ENCODE measurements around the gene FN1.

FN1 gene

DNA sequence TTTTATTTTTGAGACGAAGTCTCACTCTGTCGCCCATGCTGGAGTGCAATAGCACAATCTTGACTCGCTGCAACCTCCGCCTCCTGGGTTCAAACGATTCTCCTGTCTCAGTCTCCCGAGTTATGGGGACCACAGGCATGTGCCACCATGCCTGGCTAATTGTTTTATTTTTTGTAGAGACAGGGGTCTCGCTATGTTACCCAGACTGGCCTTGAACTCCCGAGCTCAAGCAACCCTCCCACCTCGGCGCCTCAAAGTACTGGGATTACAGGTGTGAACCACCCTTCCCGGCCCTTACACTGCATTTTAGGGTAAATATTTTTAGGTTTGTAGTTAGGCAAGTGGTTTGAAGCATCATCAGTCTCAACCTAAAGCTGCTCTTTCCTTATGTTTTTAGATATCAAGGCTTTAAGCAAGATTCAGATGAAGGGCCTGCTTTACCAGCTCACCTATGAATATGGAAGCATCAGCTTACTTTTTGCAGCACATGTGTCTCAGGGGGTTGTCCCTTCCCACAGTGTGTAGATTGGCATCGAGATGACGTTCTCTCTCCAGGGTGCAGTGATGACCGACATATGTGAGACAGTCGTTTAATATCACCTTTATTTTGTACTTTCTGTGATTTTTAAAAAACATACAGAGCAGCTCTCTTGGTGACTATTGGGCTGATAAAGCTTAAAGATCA, 76.8 kb downstream of the FN1 start:
- H3K9me3 Mint-ChIP-seq: no peaks in the 10 kb centered on the region
- no peak overlapping the region for H3K27ac Mint-ChIP-seq
- no peak overlapping the region for H3K4me3 Mint-ChIP-seq
- peaks cover 15% of the 10 kb centered on the region for H3K36me3 Mint-ChIP-seq
- H3K4me1 Mint-ChIP-seq: no peaks in the 10 kb centered on the region
- CTCF ChIA-PET: no interaction called here
- no peaks in the 10 kb centered on the region for H3K27me3 Mint-ChIP-seq
- DNase-seq: no peak

GRCh38 chr2:215358312-215358845, 77.5 kb downstream of the FN1 start:
- Mint-ChIP-seq H3K36me3 (peaks cover 11% of the 10 kb centered on the region), H3K27ac (no peak overlapping the region), H3K4me1 (no peaks in the 10 kb centered on the region), H3K27me3 (no peaks in the 10 kb centered on the region), H3K4me3 (no peak overlapping the region), H3K9me3 (no peaks in the 10 kb centered on the region)
- CTCF ChIA-PET: no interaction called here
- no peak for DNase-seq

GRCh38 chr2:215357660-215358059, 78.2 kb downstream of the FN1 start:
- Mint-ChIP-seq H3K4me1 (no peaks in the 10 kb centered on the region), H3K36me3 (peaks cover 13% of the 10 kb centered on the region), H3K4me3 (no peak overlapping the region), H3K27me3 (no peaks in the 10 kb centered on the region), H3K27ac (no peak overlapping the region), H3K9me3 (no peaks in the 10 kb centered on the region)
- no peak for DNase-seq
- CTCF ChIA-PET: no interaction called here

GRCh38 chr2:215356948-215357461, 78.9 kb downstream of the FN1 start:
- no peak for DNase-seq
- Mint-ChIP-seq H3K27me3 (no peaks in the 10 kb centered on the region), H3K9me3 (no peaks in the 10 kb centered on the region), H3K36me3 (peaks cover 15% of the 10 kb centered on the region), H3K4me1 (no peaks in the 10 kb centered on the region), H3K4me3 (no peak overlapping the region), H3K27ac (no peak overlapping the region)
- CTCF ChIA-PET: no interaction called here

GRCh38 chr2:215356334-215356947, 79.4 kb downstream of the FN1 start:
- H3K4me1 Mint-ChIP-seq: no peaks in the 10 kb centered on the region
- CTCF ChIA-PET: no interaction called here
- DNase-seq: no peak
- H3K27ac Mint-ChIP-seq: no peak overlapping the region
- peaks cover 20% of the 10 kb centered on the region for H3K36me3 Mint-ChIP-seq
- H3K27me3 Mint-ChIP-seq: no peaks in the 10 kb centered on the region
- no peak overlapping the region for H3K4me3 Mint-ChIP-seq
- H3K9me3 Mint-ChIP-seq: no peaks in the 10 kb centered on the region

- Mint-ChIP-seq H3K4me3 (no peak overlapping the region), H3K36me3 (peaks cover 25% of the 10 kb centered on the region), H3K27me3 (no peaks in the 10 kb centered on the region), H3K27ac (no peak overlapping the region), H3K4me1 (no peaks in the 10 kb centered on the region), H3K9me3 (no peaks in the 10 kb centered on the region)
- CTCF ChIA-PET: no interaction called here
- no peak for DNase-seq
Observed at GRCh38 chr2:215355801-215356200, 80.1 kb downstream of the FN1 start.

DNA sequence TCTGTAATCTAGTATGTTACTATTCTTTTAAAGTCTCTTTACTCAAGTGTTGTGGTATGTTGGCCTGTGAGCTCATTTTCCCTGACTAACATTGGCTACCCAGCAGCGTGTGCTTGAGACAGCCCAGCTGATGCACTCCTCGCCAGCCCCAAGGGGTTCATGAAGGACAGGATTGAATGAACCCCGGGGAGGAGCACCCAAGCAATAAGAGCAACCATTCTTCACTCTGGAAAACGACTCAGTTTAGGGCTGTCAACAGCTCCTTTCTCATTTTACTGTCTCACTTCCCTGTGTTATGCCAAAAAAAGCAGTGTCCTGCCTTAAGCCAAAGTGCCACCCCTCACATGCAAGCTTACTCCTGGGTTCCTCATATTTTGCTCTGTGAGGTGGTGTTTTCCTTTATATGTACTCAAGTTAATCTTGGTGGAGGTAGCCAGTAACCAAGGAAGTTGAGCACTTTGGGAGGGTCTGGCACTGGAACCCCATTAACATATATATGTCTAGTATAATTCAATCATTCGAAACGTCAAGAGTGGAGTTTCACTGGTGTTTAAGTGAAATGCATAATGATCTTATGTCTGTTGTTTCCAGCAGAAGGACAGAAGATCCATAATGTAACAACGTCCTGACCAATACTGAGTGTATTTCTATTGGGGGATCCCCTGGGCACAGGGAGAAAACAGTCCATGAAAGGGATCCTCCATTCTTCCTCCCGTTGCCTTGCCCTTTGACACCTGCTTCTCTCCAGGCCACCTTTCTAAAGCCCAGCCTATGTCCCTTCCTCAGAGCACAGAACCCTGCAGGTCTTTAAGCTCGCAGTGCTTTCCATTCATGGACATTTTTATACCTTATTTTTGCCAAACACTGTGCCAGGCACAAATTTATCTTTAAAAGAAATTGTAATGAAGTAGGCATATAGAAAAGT, 80.8 kb downstream of the FN1 start:
- CTCF ChIA-PET: interaction anchor here (0.6 kb wide), 1 partner anchor 1268 kb away, joined by 4 read pairs; no protein-coding TSS in a partner anchor
- Mint-ChIP-seq H3K4me1 (no peaks in the 10 kb centered on the region), H3K9me3 (no peaks in the 10 kb centered on the region), H3K36me3 (peaks cover 33% of the 10 kb centered on the region), H3K27ac (no peak overlapping the region), H3K4me3 (no peak overlapping the region), H3K27me3 (no peaks in the 10 kb centered on the region)
- no peak for DNase-seq

DNA sequence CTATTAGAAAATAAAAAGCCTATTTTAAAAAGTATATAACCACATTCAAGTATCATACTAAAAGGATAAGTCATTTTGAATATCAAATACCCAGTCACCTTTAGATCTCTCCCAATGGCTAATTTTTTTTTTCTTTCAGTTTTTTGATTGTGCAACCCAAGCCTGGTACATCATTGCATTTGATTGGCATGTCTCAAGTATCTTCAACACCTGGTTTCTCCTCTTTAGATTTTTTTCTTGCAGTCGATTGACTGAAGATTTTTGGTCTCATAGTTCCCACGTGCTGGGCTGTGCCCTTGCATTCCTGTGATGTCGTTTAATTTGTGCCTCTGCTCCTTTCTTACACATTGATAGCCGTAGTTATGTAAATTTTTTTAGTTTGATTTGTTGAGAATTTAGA, 83.3 kb downstream of the FN1 start:
- Mint-ChIP-seq H3K9me3 (no peaks in the 10 kb centered on the region), H3K36me3 (peaks cover 48% of the 10 kb centered on the region)

DNA sequence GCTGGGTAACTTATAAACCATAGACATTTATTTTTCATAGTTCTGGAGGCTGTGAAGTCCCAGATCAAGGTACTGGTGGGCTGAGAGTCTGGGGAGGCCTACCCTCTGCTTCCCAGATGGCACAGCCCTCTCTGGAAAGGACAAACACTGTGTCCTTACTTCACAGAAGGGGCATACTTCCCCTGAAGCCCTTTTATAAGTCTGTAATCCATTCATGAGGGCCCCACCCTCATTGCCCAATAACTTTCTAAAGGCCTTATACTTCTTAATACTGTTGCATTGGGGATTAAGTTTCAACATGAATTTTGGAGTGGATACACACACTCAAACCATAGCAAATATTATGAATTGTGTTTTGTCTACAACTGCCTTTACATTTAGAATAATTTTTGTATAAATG, 88.0 kb downstream of the FN1 start:
- CTCF ChIA-PET: no interaction called here
- no peak overlapping the region for H3K4me3 Mint-ChIP-seq
- H3K27me3 Mint-ChIP-seq: no peaks in the 10 kb centered on the region
- no peak overlapping the region for H3K27ac Mint-ChIP-seq
- no peaks in the 10 kb centered on the region for H3K9me3 Mint-ChIP-seq
- DNase-seq: no peak
- peaks cover 72% of the 10 kb centered on the region for H3K36me3 Mint-ChIP-seq
- no peaks in the 10 kb centered on the region for H3K4me1 Mint-ChIP-seq

More for the DNA sequence above, 83.3 kb downstream of the FN1 start:
- Mint-ChIP-seq H3K27me3 (no peaks in the 10 kb centered on the region), H3K27ac (no peak overlapping the region), H3K4me1 (no peaks in the 10 kb centered on the region), H3K4me3 (no peak overlapping the region)
- DNase-seq: no peak
- CTCF ChIA-PET: no interaction called here

DNA sequence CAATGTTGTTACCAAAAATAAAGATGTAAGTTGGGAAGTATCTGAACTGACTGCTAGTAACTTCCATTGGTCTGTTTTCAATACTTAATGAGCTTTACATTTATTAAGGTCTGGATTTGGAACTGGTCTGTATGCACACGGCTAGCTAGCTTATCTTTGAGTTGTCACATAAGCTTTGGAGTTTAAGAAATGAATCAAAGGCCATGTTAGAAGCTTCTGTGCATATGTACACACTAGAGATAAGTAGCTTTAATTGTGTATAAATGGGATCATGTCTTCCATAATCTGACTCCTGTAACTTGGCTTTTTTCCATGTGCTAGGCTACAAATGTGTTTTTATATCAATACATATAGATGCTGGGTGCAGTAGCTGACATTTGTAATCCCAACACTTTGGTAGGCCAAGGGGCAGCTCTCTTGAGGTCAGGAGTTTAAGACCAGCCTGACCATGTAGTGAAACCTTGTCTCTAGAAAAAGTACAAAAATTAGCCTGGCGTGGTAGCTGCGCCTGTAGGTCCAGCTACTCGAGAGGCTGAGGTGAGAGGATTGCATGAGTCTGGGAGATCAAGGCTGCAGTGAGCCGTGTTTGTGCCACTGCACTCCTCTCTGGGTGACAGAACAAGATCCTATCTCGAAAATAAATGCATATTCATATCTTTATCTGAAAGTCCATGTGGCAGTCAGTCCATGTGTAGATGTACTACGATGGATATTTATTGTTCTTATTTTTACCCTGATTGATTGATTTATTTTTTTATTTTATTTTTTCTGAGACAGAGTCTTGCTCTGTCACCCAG, 96.8 kb downstream of the FN1 start:
- Mint-ChIP-seq H3K9me3 (no peaks in the 10 kb centered on the region), H3K27me3 (no peaks in the 10 kb centered on the region), H3K27ac (no peak overlapping the region), H3K4me1 (no peaks in the 10 kb centered on the region), H3K36me3 (peaks cover 62% of the 10 kb centered on the region), H3K4me3 (no peak overlapping the region)
- CTCF ChIA-PET: no interaction called here
- DNase-seq: no peak

DNA sequence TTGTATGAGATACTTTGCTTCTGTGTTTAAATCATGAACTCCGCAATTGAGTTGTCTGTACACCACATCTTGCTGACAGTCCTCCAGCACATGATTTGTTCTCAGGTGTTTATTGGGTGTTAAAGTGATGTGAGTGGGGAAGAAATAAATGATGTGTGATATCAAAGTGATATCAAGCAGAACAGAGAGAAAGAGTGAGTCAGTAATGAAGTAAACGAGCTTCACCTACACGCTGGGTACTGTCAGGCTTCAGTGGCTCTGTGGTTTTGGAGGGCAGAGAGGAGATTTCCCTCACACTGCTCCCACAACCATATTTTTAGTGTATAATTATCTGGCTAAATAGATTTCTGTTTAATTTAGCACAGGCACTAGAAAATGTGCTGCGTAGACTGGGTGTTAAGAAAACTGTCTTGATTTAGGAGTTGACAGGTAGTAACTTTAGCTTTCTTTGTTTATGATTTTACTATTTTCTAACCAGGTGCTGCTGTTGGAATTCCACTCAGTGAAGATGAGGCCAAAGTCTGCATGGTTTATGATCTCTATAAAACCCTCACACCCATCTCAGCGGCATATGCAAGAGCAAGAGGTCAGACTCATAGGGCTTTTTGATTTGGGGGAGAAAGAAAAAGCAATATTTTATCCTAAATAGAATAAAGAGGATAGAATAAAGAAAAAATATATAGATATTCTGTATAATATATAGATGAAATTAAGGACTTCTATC, 102.8 kb downstream of the FN1 start:
- no peak for DNase-seq
- Mint-ChIP-seq H3K36me3 (peaks cover 57% of the 10 kb centered on the region), H3K4me1 (peaks cover 3% of the 10 kb centered on the region), H3K27ac (no peak overlapping the region), H3K9me3 (no peaks in the 10 kb centered on the region), H3K4me3 (no peak overlapping the region), H3K27me3 (no peaks in the 10 kb centered on the region)
- CTCF ChIA-PET: no interaction called here

DNA sequence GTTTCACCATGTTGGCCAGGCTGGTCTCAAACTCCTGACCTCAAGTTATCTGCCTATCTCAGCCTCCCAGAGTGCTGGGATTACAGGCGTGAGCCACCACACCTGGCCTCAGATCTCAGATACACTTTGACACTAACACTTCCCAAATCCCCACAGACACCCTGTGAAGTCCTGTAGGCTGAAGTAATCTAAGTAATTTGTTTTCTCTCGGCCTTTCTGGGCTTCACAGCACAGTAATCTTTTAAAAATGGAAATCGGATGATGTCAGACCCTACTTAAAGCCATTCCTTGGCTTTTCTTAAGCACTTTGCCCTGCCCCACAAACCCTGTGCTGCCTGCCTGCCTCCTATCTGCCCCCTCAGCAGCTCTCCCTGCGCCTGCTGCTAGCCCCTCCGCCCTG, 107.8 kb downstream of the FN1 start:
- Mint-ChIP-seq H3K27ac (no peak overlapping the region), H3K9me3 (no peaks in the 10 kb centered on the region), H3K4me1 (peaks cover 7% of the 10 kb centered on the region), H3K4me3 (no peak overlapping the region), H3K36me3 (peaks cover 63% of the 10 kb centered on the region), H3K27me3 (no peaks in the 10 kb centered on the region)
- DNase-seq: no peak
- CTCF ChIA-PET: no interaction called here

- Mint-ChIP-seq H3K27me3 (no peaks in the 10 kb centered on the region), H3K9me3 (no peaks in the 10 kb centered on the region), H3K4me3 (no peak overlapping the region), H3K4me1 (peaks cover 15% of the 10 kb centered on the region), H3K27ac (no peak overlapping the region), H3K36me3 (peaks cover 59% of the 10 kb centered on the region)
- DNase-seq: no peak
- CTCF ChIA-PET: interaction anchor here (0.9 kb wide), 1 partner anchor 13 kb away, joined by 3 read pairs; no protein-coding TSS in a partner anchor
Observed at GRCh38 chr2:215324811-215325210, 111.1 kb downstream of the FN1 start.

All from activated naive CD4-positive, alpha-beta T cell treated with anti-CD3 and anti-CD28 coated beads, Interleukin-2, amount 10 ng/mL, durations not matched to agents 7 days and 5 days (primary cell).